Measurements from ENCODE around the gene GATA3. TPM values are rescaled to one million over a fixed set of nuclear protein-coding genes. Genes with fewer than 3 reads are reported as not detected.

The GATA3 gene
- total and polyA plus RNA-seq, 2 of the 8 experiments (the other 6 are each of a cell fraction or from before 2014, with no cell fraction given), result 0.02 to 0.43 TPM

GRCh38 chr10:8071666-8072065 is 17.2 kb downstream of the GATA3 start:
- Histone ChIP-seq H3K79me1 (ENCODE audit: low read depth, low read length) (no peaks in the 10 kb centered on the region), H2BK12ac (ENCODE audit: low read depth, low read length) (no peak overlapping the region; the same call in 1 of the 2 replicates), H3K23ac (ENCODE audit: insufficient read length) (no peak overlapping the region), H4K20me1 (replicated peaks in 1 of 2; ENCODE audit: control insufficient read depth in 1 of 2, insufficient read depth in 2 of 2, low read length in 2 of 2) (no peaks in the 10 kb centered on the region), H3K18ac (ENCODE audit: extremely low read depth, low read length) (no peak overlapping the region), H3K27me3 (replicated peaks in 1 of 4; ENCODE audit: control insufficient read depth in 3 of 4, extremely low read depth in 1 of 4, insufficient read depth in 3 of 4, low read length in 3 of 4) (no peaks in the 10 kb centered on the region), H3K27ac (ENCODE audit: low read depth, low read length) (no peak overlapping the region), H3K4ac (replicated peaks; ENCODE audit: insufficient read length, low read depth, low read length) (peak overlapping the region; percentile 26), H3K23me2 (ENCODE audit: low read depth, low read length) (no peaks in the 10 kb centered on the region), H4K8ac (ENCODE audit: extremely low read depth, insufficient read depth, low read length) (no peak overlapping the region), H3K9me3 (ENCODE audit: insufficient read depth in 2 of 2, low read depth in 1 of 2, low read length in 1 of 2) (no peaks in the 10 kb centered on the region), H3K4me1 (replicated peaks in 1 of 4; ENCODE audit: control insufficient read depth in 3 of 4, insufficient read depth in 4 of 4, low read length in 3 of 4) (peaks cover 0 to 3% (median 1%) of the 10 kb centered on the region in 4 experiments; a peak in 6 of 7 replicates), H3K36me3 (ENCODE audit: control insufficient read depth in 2 of 4, insufficient read depth in 4 of 4, low read length in 3 of 4) (no peaks in the 10 kb centered on the region), H4K5ac (ENCODE audit: insufficient read length, low read depth, low read length) (no peak overlapping the region), H2BK120ac (replicated peaks; ENCODE audit: low read depth, low read length) (no peak overlapping the region), H4K91ac (replicated peaks; ENCODE audit: insufficient read length, low read length) (no peak overlapping the region), H3K4me3 (ENCODE audit: extremely low read depth in 1 of 4, insufficient read depth in 2 of 4, low read depth in 3 of 4, low read length in 4 of 4) (no peak overlapping the region), H2BK15ac (ENCODE audit: low read length) (no peak overlapping the region), H2BK5ac (ENCODE audit: low read depth, low read length) (no peak overlapping the region), H3K14ac (ENCODE audit: insufficient read length) (no peak overlapping the region), H3K9ac (replicated peaks in 1 of 4; ENCODE audit: extremely low read depth in 1 of 4, low read depth in 3 of 4, low read length in 3 of 4) (no peak overlapping the region), H2AK5ac (ENCODE audit: low read depth, low read length) (no peak overlapping the region), H3K56ac (replicated peaks; ENCODE audit: insufficient read length, low read depth, low read length) (no peak overlapping the region), H2AFZ (ENCODE audit: low read length) (no peak overlapping the region), H3K79me2 (ENCODE audit: control insufficient read depth in 1 of 2, insufficient read depth in 2 of 2, low read length in 2 of 2) (no peaks in the 10 kb centered on the region), H2BK20ac (ENCODE audit: low read length) (no peak overlapping the region), H3K4me2 (ENCODE audit: insufficient read depth in 1 of 2, low read depth in 2 of 2, low read length in 2 of 2) (no peak overlapping the region)
- WGBS, 2 experiments (ENCODE audit: extremely low coverage in 1 of 2, insufficient coverage in 1 of 2, insufficient read length in 1 of 2, insufficient replicate concordance in 2 of 2, low coverage in 1 of 2, low lambda C conversion rate in 2 of 2, missing lambda C conversion rate in 1 of 2), result 90% methylated on average over 5 of the region's 5 CpGs; no CpG with 5 or more reads in 1 of the 2 experiments
- DNase-seq (ENCODE audit: low read depth in 1 of 2, low spot score in 2 of 2) (no peak), FAIRE-seq (no peak)
- TF ChIP-seq KDM5A (IDR thresholded peaks at IDR 0.05; ENCODE audit: low read length), result no peak
- no peak for TF ChIP-seq RNF2 (IDR thresholded peaks at IDR 0.05; ENCODE audit: borderline replicate concordance, low read depth, low read length, missing control alignments, poor library complexity, severe bottlenecking)
- TF ChIP-seq GABPA (IDR thresholded peaks at IDR 0.05; ENCODE audit: borderline replicate concordance, insufficient read depth, low read length), result no peak
- TF ChIP-seq RFX5 (IDR thresholded peaks at IDR 0.05; ENCODE audit: borderline replicate concordance, low read depth, low read length), result no peak
- no peak for TF ChIP-seq RAD21 (IDR thresholded peaks at IDR 0.05 in 1 of 2, conservative IDR thresholded peaks at IDR 0.05 in 1 of 2; ENCODE audit: low read depth in 2 of 2, low read length in 2 of 2)
- TF ChIP-seq TCF12 (IDR thresholded peaks at IDR 0.05; ENCODE audit: low read depth, low read length), result no peak
- no peak for TF ChIP-seq HDAC2 (IDR thresholded peaks at IDR 0.05; ENCODE audit: borderline replicate concordance in 1 of 2, low read depth in 2 of 2, low read length in 2 of 2)
- no peak for TF ChIP-seq CBX5 (IDR thresholded peaks at IDR 0.05; ENCODE audit: low read depth, low read length)
- TF ChIP-seq CBX8 (IDR thresholded peaks at IDR 0.05; ENCODE audit: borderline replicate concordance, low read depth, low read length), result no peak
- TF ChIP-seq HDAC6 (IDR thresholded peaks at IDR 0.05; ENCODE audit: low read depth, low read length), result no peak
- no peak for TF ChIP-seq CTBP2 (IDR thresholded peaks at IDR 0.05; ENCODE audit: borderline replicate concordance, insufficient read depth, insufficient read length, low read length)
- ChIA-PET POLR2A (ENCODE audit: partially characterized antibody) (no interaction called here), CTCF (ENCODE audit: partially characterized antibody) (interaction anchor here (0.6 to 1.9 kb wide), 4 partner anchors 9 to 15 kb away, joined by 3 to 10 read pairs (median 4); no protein-coding TSS in a partner anchor)

Data from H1 (cell line).